ENCODE measurements around the gene CIITA. TPM values are rescaled to one million over a fixed set of nuclear protein-coding genes. Genes with fewer than 3 reads are reported as not detected.

The CIITA gene
- total and polyA plus RNA-seq, 12 donors: 1.3 to 48.1 (median 17.5) TPM

DNA sequence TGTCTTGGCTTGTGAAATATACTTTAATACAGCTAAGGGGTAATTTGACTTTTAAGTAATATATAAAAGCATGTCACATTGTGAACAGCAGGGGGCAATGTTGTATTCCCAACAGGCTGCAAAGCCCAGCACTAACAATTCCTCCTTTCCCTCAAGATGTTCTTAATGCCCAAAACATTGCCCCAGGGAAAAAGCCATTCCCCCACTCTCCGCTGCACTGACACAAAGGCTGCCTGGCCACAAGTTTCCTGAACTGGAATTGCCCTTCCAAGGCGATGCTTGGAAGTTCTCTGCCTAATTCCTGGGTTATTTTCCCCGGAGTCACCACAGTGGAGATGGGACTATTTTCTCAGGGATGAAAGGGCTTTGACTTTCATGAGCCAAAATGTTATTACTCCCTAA lies 94.6 kb downstream of the CIITA start:
- no peaks in the 10 kb centered on the region for H3K4me1 ChIP-seq (replicated peaks in 1 of 2)
- H3K36me3 ChIP-seq (replicated peaks in 1 of 2): peaks cover 0 to 4% of the 10 kb centered on the region in 2 donors
- no peak overlapping the region for H3K27ac ChIP-seq
- H3K27me3 ChIP-seq: no peaks in the 10 kb centered on the region
- no peaks in the 10 kb centered on the region for H3K9me3 ChIP-seq (replicated peaks in 1 of 3)
- intact Hi-C loops (cut with DNase I): loop anchor here in 1 of 2 donors (2.0 to 5.0 kb wide), 2 partner anchors 285 to 386 kb away; partner anchors contain the start of gene SOCS1
- no peak overlapping the region for H3K4me3 ChIP-seq
- TF ChIP-seq, protein P1, sequence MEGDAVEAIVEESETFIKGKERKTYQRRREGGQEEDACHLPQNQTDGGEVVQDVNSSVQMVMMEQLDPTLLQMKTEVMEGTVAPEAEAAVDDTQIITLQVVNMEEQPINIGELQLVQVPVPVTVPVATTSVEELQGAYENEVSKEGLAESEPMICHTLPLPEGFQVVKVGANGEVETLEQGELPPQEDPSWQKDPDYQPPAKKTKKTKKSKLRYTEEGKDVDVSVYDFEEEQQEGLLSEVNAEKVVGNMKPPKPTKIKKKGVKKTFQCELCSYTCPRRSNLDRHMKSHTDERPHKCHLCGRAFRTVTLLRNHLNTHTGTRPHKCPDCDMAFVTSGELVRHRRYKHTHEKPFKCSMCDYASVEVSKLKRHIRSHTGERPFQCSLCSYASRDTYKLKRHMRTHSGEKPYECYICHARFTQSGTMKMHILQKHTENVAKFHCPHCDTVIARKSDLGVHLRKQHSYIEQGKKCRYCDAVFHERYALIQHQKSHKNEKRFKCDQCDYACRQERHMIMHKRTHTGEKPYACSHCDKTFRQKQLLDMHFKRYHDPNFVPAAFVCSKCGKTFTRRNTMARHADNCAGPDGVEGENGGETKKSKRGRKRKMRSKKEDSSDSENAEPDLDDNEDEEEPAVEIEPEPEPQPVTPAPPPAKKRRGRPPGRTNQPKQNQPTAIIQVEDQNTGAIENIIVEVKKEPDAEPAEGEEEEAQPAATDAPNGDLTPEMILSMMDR (IDR thresholded peaks at IDR 0.05): peak; percentile 74 to 88 (median 85)
- TF ChIP-seq POLR2A (IDR thresholded peaks at IDR 0.05): no peak
- peak in 5 of 7 donors; percentile 44 to 74 (median 58) for DNase-seq
- WGBS, 4 donors: 26 to 49% (median 48%) methylated on average over 3 of the region's 3 CpGs

DNA sequence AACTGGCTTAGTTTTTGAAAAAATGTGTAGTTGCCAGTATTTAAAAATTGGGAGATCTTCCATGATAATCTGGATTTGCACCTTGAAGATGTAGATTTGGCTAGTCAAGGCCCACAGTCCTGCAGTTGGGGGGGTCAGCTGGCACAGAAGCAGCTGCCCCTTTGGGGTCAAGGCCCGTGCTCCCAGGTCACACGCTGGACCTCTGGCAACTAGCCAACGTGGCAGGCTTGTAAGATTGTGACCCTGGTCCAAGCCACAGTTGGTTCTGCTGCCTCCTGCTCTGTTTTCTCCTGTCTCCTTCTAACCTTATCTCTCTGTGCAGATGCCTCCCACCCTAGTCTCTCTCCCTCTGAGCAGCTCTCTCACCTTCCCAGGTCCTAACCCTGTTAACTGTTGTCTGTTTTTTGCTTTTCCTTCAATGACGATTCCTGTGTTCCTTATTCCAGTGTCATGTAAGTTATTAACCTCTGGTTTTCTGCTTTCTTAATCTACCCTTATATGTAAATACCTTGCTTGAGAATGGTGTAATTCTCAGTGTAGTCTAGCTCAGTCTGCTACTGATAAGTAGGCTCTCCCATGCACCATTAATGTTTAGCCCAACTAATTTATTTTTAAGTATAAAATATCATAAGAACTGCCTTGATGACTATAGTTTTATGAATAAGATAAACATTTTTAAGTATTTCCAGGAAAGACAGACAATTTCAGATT lies 95.3 kb downstream of the CIITA start:
- no peaks in the 10 kb centered on the region for H3K9me3 ChIP-seq (replicated peaks in 1 of 3)
- TF ChIP-seq, protein P1 (IDR thresholded peaks at IDR 0.05): no peak
- no peak for TF ChIP-seq POLR2A (IDR thresholded peaks at IDR 0.05)
- H3K4me1 ChIP-seq (replicated peaks in 1 of 2): no peaks in the 10 kb centered on the region
- no peak overlapping the region for H3K4me3 ChIP-seq
- H3K27me3 ChIP-seq: no peaks in the 10 kb centered on the region
- peaks cover 0 to 8% of the 10 kb centered on the region in 2 donors for H3K36me3 ChIP-seq (replicated peaks in 1 of 2)
- intact Hi-C loops (cut with DNase I): loop anchor here in 1 of 2 donors (5.0 kb wide), 1 partner anchor 385 kb away; no protein-coding TSS in a partner anchor
- WGBS, 4 donors: 34 to 43% (median 40%) methylated on average over 4 of the region's 4 CpGs
- DNase-seq: no peak
- no peak overlapping the region for H3K27ac ChIP-seq

DNA sequence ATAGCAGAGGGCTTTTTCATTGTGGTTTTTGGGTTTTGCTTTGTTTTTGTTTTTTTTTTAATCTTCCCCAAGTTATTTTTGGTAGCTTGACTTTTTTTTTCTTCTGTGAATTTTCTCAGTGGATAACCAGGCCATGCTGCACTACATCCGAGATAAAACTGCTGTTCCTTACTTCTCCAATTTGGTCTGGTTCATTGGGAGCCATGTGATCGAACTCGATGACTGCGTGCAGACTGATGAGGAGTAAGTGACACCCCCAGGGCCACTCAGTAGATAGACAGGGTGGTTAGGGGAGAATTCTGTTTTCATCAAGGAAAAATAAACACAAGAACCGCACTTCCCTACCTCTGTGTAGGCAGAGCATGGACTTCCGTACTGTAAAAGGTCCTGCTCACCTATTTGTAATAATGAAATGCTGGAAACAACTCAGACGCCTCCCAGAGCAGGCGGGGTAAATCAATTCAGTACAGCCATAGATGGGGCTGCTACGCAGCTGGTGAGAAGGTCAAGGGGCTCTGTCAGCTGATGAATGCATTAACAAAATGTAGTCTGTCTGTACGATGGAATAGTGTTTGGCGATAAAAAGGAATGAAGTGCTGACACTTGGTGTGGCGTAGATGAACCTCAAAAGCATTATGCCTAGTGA lies 95.9 kb downstream of the CIITA start:
- no peak overlapping the region for H3K4me3 ChIP-seq
- H3K27me3 ChIP-seq: no peaks in the 10 kb centered on the region
- no peaks in the 10 kb centered on the region for H3K4me1 ChIP-seq (replicated peaks in 1 of 2)
- WGBS, 4 donors: 81 to 90% (median 87%) methylated on average over 12 of the region's 12 CpGs
- peaks cover 0 to 14% of the 10 kb centered on the region in 2 donors for H3K36me3 ChIP-seq (replicated peaks in 1 of 2)
- H3K9me3 ChIP-seq (replicated peaks in 1 of 3): no peaks in the 10 kb centered on the region
- intact Hi-C loops (cut with DNase I): loop anchor here in 1 of 2 donors (5.0 kb wide), 1 partner anchor 384 kb away; no protein-coding TSS in a partner anchor
- TF ChIP-seq, protein P1 (IDR thresholded peaks at IDR 0.05): no peak
- no peak for TF ChIP-seq POLR2A (IDR thresholded peaks at IDR 0.05)
- no peak overlapping the region for H3K27ac ChIP-seq
- no peak for DNase-seq

- TF ChIP-seq POLR2A (IDR thresholded peaks at IDR 0.05): no peak
- TF ChIP-seq, protein P1 (IDR thresholded peaks at IDR 0.05): no peak
- H3K4me1 ChIP-seq (replicated peaks in 1 of 2): no peaks in the 10 kb centered on the region
- H3K36me3 ChIP-seq (replicated peaks in 1 of 2): peaks cover 0 to 20% of the 10 kb centered on the region in 2 donors
- 80 to 86% (median 83%) methylated on average over 3 of the region's 3 CpGs for WGBS, 4 donors
- no peak overlapping the region for H3K4me3 ChIP-seq
- no peaks in the 10 kb centered on the region for H3K27me3 ChIP-seq
- DNase-seq: no peak
- intact Hi-C loops (cut with DNase I): no loop called here
- no peak overlapping the region for H3K27ac ChIP-seq
- no peaks in the 10 kb centered on the region for H3K9me3 ChIP-seq (replicated peaks in 1 of 3)
Measured at GRCh38 chr16:10976634-10977033, 99.6 kb downstream of the CIITA start.

All from adrenal gland (tissue), 12 donors.